ENCODE data around the gene SLC25A19. TPM values are rescaled to one million over a fixed set of nuclear protein-coding genes. Genes with fewer than 3 reads are reported as not detected.

The SLC25A19 gene
- total RNA-seq, 1 experiment from 2014 or later = 29.0 TPM

DNA sequence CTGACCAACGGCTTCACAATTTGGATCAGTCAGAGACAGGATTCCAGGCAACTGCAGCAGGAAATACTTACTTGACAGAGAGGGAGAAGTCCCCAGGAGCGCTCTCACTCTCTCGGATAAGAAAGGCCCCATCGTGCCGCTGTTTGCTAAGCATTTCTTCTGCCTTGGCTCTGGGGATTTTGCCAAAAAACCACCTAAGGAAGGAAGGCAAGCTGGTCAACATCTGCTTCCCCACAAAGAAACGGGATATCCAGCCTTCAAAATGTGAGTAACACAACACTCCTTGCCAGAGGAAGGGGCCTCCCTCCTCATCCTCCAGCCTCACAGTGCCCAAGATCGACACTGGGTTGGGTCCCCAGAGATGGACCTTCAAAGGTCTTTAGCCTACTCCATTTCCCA lies 36.6 kb upstream of the SLC25A19 start:
- H3K27ac ChIP-seq (ENCODE audit: low read length) = no peak overlapping the region
- ChIA-PET POLR2A (no interaction called here), CTCF (no interaction called here)
- H3K4me1 ChIP-seq (ENCODE audit: control insufficient read depth, insufficient read depth, low read length) = no peaks in the 10 kb centered on the region
- no peak overlapping the region for H3K4me3 ChIP-seq (ENCODE audit: low read depth in 2 of 2, low read length in 2 of 2)
- BruUV-seq (replicated peaks) = no TSS peak
- no peaks in the 10 kb centered on the region for H3K27me3 ChIP-seq (ENCODE audit: control insufficient read depth, insufficient read depth, low read length)
- TF ChIP-seq, protein P1, sequence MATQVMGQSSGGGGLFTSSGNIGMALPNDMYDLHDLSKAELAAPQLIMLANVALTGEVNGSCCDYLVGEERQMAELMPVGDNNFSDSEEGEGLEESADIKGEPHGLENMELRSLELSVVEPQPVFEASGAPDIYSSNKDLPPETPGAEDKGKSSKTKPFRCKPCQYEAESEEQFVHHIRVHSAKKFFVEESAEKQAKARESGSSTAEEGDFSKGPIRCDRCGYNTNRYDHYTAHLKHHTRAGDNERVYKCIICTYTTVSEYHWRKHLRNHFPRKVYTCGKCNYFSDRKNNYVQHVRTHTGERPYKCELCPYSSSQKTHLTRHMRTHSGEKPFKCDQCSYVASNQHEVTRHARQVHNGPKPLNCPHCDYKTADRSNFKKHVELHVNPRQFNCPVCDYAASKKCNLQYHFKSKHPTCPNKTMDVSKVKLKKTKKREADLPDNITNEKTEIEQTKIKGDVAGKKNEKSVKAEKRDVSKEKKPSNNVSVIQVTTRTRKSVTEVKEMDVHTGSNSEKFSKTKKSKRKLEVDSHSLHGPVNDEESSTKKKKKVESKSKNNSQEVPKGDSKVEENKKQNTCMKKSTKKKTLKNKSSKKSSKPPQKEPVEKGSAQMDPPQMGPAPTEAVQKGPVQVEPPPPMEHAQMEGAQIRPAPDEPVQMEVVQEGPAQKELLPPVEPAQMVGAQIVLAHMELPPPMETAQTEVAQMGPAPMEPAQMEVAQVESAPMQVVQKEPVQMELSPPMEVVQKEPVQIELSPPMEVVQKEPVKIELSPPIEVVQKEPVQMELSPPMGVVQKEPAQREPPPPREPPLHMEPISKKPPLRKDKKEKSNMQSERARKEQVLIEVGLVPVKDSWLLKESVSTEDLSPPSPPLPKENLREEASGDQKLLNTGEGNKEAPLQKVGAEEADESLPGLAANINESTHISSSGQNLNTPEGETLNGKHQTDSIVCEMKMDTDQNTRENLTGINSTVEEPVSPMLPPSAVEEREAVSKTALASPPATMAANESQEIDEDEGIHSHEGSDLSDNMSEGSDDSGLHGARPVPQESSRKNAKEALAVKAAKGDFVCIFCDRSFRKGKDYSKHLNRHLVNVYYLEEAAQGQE (IDR thresholded peaks at IDR 0.05; ENCODE audit: insufficient read depth in 1 of 2, low read depth in 2 of 2, low read length in 1 of 2) = no peak
- TF ChIP-seq, protein P2, sequence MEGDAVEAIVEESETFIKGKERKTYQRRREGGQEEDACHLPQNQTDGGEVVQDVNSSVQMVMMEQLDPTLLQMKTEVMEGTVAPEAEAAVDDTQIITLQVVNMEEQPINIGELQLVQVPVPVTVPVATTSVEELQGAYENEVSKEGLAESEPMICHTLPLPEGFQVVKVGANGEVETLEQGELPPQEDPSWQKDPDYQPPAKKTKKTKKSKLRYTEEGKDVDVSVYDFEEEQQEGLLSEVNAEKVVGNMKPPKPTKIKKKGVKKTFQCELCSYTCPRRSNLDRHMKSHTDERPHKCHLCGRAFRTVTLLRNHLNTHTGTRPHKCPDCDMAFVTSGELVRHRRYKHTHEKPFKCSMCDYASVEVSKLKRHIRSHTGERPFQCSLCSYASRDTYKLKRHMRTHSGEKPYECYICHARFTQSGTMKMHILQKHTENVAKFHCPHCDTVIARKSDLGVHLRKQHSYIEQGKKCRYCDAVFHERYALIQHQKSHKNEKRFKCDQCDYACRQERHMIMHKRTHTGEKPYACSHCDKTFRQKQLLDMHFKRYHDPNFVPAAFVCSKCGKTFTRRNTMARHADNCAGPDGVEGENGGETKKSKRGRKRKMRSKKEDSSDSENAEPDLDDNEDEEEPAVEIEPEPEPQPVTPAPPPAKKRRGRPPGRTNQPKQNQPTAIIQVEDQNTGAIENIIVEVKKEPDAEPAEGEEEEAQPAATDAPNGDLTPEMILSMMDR (IDR thresholded peaks at IDR 0.05) = no peak
- TF ChIP-seq POLR2AphosphoS5 (IDR thresholded peaks at IDR 0.05; ENCODE audit: low read depth, low read length) (no peak), TCF7L2 (IDR thresholded peaks at IDR 0.05; ENCODE audit: low read depth, low read length) (no peak), SIN3A (IDR thresholded peaks at IDR 0.05; ENCODE audit: borderline replicate concordance, insufficient read depth, low read depth, low read length) (no peak)
- ATAC-seq = no peak
- H3K9me3 ChIP-seq (ENCODE audit: control insufficient read depth, insufficient read depth, low read depth, low read length) = no peaks in the 10 kb centered on the region
- in situ Hi-C loops (cut with HindIII; ENCODE audit: low pct_unique_long_range_greater_than_20kb, low sequenced_read_pairs) (no loop called here), intact Hi-C loops (cut with micrococcal nuclease; ENCODE audit: unreplicated experiment) (no loop called here)
- no peaks in the 10 kb centered on the region for H3K36me3 ChIP-seq (ENCODE audit: control insufficient read depth, insufficient read depth, low read length)
- DNase-seq (ENCODE audit: low read depth, low spot score) = no peak

DNA sequence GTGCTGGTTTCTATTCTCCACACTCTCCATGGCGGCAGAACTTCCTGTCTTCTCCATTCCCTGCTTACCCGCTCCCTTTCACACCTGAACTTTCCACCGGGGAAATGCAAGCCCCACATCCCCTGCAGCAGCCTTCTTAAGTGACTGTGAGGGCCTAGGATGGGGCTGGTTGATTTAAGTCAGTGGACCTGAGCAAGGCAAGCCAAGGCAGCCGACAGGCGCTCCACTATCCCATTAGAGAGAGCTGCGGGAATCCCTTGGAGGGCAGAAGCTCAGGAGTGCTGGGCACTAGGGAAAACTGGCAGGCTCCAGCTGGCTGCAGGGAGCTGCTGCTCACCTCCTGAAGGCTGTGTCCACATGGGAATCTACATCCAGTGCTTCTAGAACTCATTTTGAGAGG lies 36.1 kb upstream of the SLC25A19 start:
- H3K36me3 ChIP-seq (ENCODE audit: control insufficient read depth, insufficient read depth, low read length) = no peaks in the 10 kb centered on the region
- H3K4me3 ChIP-seq (ENCODE audit: low read depth in 2 of 2, low read length in 2 of 2) = no peak overlapping the region
- no peak for ATAC-seq
- ChIA-PET CTCF (no interaction called here), POLR2A (no interaction called here)
- no peak for DNase-seq (ENCODE audit: low read depth, low spot score)
- H3K4me1 ChIP-seq (ENCODE audit: control insufficient read depth, insufficient read depth, low read length) = no peaks in the 10 kb centered on the region
- no peaks in the 10 kb centered on the region for H3K9me3 ChIP-seq (ENCODE audit: control insufficient read depth, insufficient read depth, low read depth, low read length)
- no peaks in the 10 kb centered on the region for H3K27me3 ChIP-seq (ENCODE audit: control insufficient read depth, insufficient read depth, low read length)
- no peak overlapping the region for H3K27ac ChIP-seq (ENCODE audit: low read length)
- no peak for TF ChIP-seq SIN3A (IDR thresholded peaks at IDR 0.05; ENCODE audit: borderline replicate concordance, insufficient read depth, low read depth, low read length)
- TF ChIP-seq, protein P1 (IDR thresholded peaks at IDR 0.05; ENCODE audit: insufficient read depth in 1 of 2, low read depth in 2 of 2, low read length in 1 of 2) = no peak
- no peak for TF ChIP-seq POLR2AphosphoS5 (IDR thresholded peaks at IDR 0.05; ENCODE audit: low read depth, low read length)
- no peak for TF ChIP-seq TCF7L2 (IDR thresholded peaks at IDR 0.05; ENCODE audit: low read depth, low read length)
- TF ChIP-seq, protein P2 (IDR thresholded peaks at IDR 0.05) = no peak
- BruUV-seq (replicated peaks) = no TSS peak
- in situ Hi-C loops (cut with HindIII; ENCODE audit: low pct_unique_long_range_greater_than_20kb, low sequenced_read_pairs) (no loop called here), intact Hi-C loops (cut with micrococcal nuclease; ENCODE audit: unreplicated experiment) (no loop called here)
